Dermis blood vessel endothelial cell (primary cell): ENCODE measurements around the gene NAA50. TPM values are rescaled to one million over a fixed set of nuclear protein-coding genes. Genes with fewer than 3 reads are reported as not detected.

ENCODE experiments used
- DNase-seq: peaks from one replicate; pipeline ENCODE4 v3.0.0; 2010
- total RNA-seq: library from RNA; depleted of rRNA; stranded (reverse); fragments of >200 nt; gene quantifications from 2 replicates; pipeline ENCODE4 v1.2.3, GENCODE V29; 2014

NAA50 gene
- 200 and 201 TPM in 2 replicates for total RNA-seq

GRCh38 chr3:113745756-113746547 lies at the start of gene NAA50:
Gene NAA50, minus strand, starts transcription at chr3:113746249. Its CDS starts 300 bp downstream, at chr3:113745949.
- peak; percentile 97 for DNase-seq

GRCh38 chr3:113795693-113796092 lies 49.6 kb upstream of the NAA50 start:
- no peak for DNase-seq

- DNase-seq = no peak
Observed at GRCh38 chr3:113794526-113794925, 48.5 kb upstream of the NAA50 start.

GRCh38 chr3:113791381-113791780 lies 45.3 kb upstream of the NAA50 start:
- DNase-seq = no peak

GRCh38 chr3:113783980-113784379 lies 37.9 kb upstream of the NAA50 start:
- DNase-seq = peak; percentile 90

- DNase-seq = peak; percentile 89
Observed at GRCh38 chr3:113783463-113783862, 37.4 kb upstream of the NAA50 start.

GRCh38 chr3:113776564-113776963 lies 30.5 kb upstream of the NAA50 start:
- no peak for DNase-seq

GRCh38 chr3:113775516-113775915 lies 29.5 kb upstream of the NAA50 start:
- no peak for DNase-seq

GRCh38 chr3:113773381-113773780 lies 27.3 kb upstream of the NAA50 start:
- no peak for DNase-seq

GRCh38 chr3:113771993-113772392 lies 25.9 kb upstream of the NAA50 start:
- no peak for DNase-seq

GRCh38 chr3:113769551-113769950 lies 23.5 kb upstream of the NAA50 start:
- peak; percentile 48 for DNase-seq

- DNase-seq = no peak
Observed at GRCh38 chr3:113764698-113765097, 18.6 kb upstream of the NAA50 start.

GRCh38 chr3:113758389-113759024 lies 12.5 kb upstream of the NAA50 start:
- DNase-seq = no peak

- no peak for DNase-seq
Observed at GRCh38 chr3:113754494-113755159, 8.6 kb upstream of the NAA50 start.

GRCh38 chr3:113753376-113753985 lies 7.4 kb upstream of the NAA50 start:
- DNase-seq = no peak

GRCh38 chr3:113751141-113751540 lies 5.1 kb upstream of the NAA50 start:
- DNase-seq = no peak

GRCh38 chr3:113747283-113748046 lies 1.4 kb upstream of the NAA50 start:
- peak; percentile 43 for DNase-seq

GRCh38 chr3:113746548-113747282 lies 666 bp upstream of the NAA50 start, which contains the start of gene ATP6V1A:
Gene ATP6V1A, plus strand, starts transcription at chr3:113747035. Its CDS starts 31,719 bp downstream, at chr3:113778754.
- peak; percentile 96 for DNase-seq

- DNase-seq = peak; percentile 93
Observed at GRCh38 chr3:113744941-113745755, 901 bp downstream of the NAA50 start.

- no peak for DNase-seq
Observed at GRCh38 chr3:113743006-113743630, 2.9 kb downstream of the NAA50 start.
